Measurements from ENCODE around the gene MTUS2.

The MTUS2 gene

DNA sequence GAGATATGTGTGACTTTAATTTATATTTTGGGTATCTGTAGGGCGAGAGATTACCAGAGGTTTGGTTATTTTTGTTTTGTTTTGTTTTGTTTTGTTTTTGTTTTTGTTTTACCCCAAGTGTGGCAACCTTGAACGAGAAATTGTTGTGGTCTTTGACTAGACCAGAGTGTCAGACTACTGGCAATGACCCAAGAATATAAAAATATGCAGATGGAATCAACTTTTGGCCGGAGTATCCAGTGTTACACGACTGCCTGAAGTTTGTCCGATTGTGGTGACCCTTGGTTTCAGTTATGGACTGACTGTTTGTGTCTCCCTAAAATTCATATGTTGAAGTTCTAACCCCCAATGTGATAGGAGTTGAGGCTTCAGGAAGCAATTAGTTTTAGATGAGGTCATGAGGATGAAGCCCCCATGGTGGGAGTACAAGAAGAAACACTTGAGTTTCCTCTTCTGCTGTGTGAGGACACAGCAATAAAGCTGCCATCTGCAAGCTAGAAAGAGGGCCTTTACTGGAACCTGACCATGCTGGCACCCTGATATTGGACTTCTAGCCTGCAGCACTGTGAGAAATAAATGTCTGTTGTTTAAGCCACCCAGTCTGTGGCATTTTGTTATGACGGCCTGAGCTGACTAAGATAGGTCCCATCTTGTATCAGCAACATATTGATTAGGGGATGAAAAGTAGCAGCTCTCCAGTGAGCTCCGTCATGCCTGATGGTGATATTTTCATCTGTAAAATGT, 261.7 kb downstream of the MTUS2 start:
- TF ChIP-seq, protein P1, sequence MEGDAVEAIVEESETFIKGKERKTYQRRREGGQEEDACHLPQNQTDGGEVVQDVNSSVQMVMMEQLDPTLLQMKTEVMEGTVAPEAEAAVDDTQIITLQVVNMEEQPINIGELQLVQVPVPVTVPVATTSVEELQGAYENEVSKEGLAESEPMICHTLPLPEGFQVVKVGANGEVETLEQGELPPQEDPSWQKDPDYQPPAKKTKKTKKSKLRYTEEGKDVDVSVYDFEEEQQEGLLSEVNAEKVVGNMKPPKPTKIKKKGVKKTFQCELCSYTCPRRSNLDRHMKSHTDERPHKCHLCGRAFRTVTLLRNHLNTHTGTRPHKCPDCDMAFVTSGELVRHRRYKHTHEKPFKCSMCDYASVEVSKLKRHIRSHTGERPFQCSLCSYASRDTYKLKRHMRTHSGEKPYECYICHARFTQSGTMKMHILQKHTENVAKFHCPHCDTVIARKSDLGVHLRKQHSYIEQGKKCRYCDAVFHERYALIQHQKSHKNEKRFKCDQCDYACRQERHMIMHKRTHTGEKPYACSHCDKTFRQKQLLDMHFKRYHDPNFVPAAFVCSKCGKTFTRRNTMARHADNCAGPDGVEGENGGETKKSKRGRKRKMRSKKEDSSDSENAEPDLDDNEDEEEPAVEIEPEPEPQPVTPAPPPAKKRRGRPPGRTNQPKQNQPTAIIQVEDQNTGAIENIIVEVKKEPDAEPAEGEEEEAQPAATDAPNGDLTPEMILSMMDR (IDR thresholded peaks at IDR 0.05; ENCODE audit: borderline replicate concordance, insufficient read depth, low read depth, low read length), result no peak
- no peak overlapping the region for H3K4me3 ChIP-seq (ENCODE audit: low read depth, low read length)

DNA sequence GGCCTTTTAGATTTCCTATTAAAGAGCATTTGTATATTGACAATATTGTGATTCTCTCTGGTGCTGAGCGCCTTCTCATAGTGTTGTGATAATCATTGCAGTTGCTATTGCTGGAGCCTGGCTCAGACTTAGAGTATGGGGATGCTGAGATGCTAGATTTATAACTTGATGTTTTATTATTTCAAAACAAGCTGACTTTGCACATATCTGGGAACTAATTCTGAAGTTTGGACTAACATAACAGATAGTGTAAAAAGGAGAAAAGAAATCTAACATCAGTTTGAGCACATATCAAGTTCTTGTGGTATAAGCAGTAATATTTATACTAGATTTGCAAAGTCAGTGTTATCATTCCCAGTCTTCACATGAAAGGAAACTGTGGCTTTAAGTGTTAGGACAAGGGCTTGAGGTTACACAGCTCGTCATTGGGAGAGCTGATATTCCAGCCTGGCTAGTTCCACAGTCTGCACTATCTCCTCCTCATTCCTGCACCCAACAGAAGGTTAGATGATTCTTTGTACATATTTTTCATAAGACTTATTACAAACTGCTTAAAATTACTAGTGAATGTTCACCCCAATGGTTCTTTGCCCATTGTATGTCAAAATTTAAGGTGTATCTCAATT, 279.8 kb downstream of the MTUS2 start:
- TF ChIP-seq, protein P1 (IDR thresholded peaks at IDR 0.05; ENCODE audit: borderline replicate concordance, insufficient read depth, low read depth, low read length), result no peak
- no peak overlapping the region for H3K4me3 ChIP-seq (ENCODE audit: low read depth, low read length)

DNA sequence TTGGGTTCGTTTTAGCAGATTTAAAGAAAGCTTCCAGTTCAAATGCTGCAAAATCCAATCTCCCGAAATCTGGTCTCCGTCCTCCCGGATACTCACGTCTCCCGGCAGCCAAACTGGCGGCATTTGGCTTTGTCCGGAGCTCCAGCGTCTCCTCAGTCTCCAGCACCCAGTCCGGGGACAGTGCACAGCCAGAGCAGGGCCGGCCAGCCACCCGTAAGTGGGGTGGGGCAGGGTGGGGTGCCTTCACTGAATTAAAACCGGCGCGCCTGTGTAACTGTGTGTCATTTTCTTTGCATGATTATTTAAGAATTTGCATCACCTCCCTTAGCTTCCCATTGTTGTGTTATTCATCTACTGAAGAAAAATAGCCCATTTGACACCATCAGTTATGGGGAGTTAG, 280.6 kb downstream of the MTUS2 start:
- no peak overlapping the region for H3K4me3 ChIP-seq (ENCODE audit: low read depth, low read length)
- TF ChIP-seq, protein P1 (IDR thresholded peaks at IDR 0.05; ENCODE audit: borderline replicate concordance, insufficient read depth, low read depth, low read length), result no peak

DNA sequence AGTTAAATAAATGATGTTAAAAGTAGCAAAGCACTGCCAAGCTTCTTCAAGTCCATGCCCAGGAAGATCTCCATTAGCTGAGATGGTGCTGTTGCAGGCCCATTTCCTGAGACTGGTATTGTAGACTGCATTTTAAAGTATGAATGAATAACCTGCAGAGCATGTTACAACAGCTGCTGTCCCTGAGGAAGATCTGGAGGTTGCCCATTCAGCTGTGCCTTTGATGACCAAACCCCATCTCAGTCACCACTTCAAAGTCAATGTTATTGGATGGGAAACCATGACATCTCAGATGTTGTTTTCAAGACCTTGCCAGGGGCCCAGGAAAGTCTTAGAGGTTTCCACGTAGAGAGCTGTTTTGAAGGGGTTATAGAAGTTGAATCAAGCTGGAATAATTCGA, 281.3 kb downstream of the MTUS2 start:
- H3K4me3 ChIP-seq (ENCODE audit: low read depth, low read length), result no peak overlapping the region
- TF ChIP-seq, protein P1 (IDR thresholded peaks at IDR 0.05; ENCODE audit: borderline replicate concordance, insufficient read depth, low read depth, low read length), result no peak

DNA sequence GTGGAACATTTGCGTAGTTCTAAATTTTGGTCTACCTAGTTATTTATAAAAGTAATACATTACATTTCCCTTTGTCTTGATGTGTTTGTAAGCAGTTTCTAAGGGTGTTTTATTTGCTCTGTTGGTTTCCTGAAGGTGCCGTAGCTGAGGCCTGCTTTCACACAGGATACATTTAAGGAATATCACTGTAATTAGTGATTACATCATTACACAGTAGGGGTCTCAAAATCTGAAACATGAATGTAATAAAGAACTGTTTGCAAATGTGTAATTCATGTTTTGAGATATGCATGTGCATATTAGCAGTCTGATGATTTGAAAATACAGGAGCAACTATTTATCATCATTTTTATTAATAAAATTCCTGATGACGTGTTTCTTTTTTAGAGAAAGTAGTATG, 281.8 kb downstream of the MTUS2 start:
- TF ChIP-seq, protein P1 (IDR thresholded peaks at IDR 0.05; ENCODE audit: borderline replicate concordance, insufficient read depth, low read depth, low read length), result no peak
- no peak overlapping the region for H3K4me3 ChIP-seq (ENCODE audit: low read depth, low read length)

DNA sequence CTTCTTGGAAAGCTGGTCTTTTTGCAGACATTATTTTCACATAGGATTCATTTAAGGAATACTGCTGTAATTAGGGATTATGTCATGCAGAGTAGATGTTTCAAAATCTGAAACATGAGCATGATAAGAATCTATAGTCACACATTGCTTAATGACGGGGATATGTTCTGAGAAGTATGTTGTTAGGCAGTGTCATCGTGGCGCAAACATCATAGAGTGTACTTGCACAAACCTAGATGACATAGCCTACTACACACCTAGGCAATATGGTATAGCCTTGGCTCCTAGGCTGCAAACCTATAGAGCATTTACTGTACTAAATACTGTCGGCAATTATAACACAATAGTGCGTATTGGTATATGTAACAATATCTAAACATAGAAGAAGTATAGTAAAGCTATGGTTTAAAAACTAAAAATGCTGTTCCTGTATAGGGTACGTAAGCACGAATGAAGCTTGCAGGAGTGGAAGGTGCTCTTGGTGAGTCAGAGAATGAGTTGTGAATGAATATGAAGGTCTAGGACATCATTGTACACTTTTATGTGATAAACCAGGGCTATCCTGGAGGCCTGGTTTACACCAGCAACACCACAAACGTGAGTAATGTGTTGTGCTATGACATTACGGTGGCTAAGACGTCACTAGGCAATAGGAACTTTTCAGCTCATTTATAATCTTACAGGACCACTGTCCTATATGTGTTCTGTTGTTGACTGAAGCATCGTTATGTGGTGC, 283.1 kb downstream of the MTUS2 start:
- TF ChIP-seq, protein P1 (IDR thresholded peaks at IDR 0.05; ENCODE audit: borderline replicate concordance, insufficient read depth, low read depth, low read length), result no peak
- no peak overlapping the region for H3K4me3 ChIP-seq (ENCODE audit: low read depth, low read length)
